OCI-LY1 (cell line): ENCODE results near the gene TNFRSF18.

ENCODE experiments used
- EZH2 ChIP-seq: fragments of 200-600 bp; sonication (generic), shearing (Covaris generic); IDR thresholded peaks from 2 replicates; pipeline ENCODE4 v1.8.0; 2017; ENCODE audit warnings: borderline replicate concordance, mixed run types, mild to moderate bottlenecking, antibody characterized with exemption, low read length, moderate library complexity, mixed read lengths
- TF ChIP-seq, protein P1 (sequence below): fragments of 200-600 bp; sonication (generic), shearing (Covaris generic); IDR thresholded peaks from 2 replicates; pipeline ENCODE4 v1.5.1; 2017; ENCODE audit warnings: mild to moderate bottlenecking, antibody characterized with exemption, low read length, moderate library complexity, mixed read lengths

DNA sequence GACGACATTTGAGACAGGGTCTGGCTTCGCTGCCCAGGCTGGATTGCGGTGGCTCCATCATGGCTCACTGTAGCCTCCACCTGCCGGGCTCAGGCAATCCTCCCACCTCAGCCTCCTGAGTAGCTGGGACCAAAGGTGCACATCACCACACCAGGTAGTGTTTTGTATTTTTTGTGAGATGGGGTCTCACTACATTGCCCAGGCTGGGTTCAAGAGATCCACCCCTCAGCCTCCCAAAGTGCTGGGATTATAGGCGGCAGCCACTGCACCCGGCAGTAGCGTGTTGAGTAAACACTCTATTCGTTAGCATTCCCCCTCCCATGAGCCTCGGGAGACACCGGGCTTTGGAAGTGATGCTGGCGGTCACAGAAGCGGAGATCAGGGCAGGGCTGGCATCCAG, 46.9 kb upstream of the TNFRSF18 start:
- TF ChIP-seq, protein P1, sequence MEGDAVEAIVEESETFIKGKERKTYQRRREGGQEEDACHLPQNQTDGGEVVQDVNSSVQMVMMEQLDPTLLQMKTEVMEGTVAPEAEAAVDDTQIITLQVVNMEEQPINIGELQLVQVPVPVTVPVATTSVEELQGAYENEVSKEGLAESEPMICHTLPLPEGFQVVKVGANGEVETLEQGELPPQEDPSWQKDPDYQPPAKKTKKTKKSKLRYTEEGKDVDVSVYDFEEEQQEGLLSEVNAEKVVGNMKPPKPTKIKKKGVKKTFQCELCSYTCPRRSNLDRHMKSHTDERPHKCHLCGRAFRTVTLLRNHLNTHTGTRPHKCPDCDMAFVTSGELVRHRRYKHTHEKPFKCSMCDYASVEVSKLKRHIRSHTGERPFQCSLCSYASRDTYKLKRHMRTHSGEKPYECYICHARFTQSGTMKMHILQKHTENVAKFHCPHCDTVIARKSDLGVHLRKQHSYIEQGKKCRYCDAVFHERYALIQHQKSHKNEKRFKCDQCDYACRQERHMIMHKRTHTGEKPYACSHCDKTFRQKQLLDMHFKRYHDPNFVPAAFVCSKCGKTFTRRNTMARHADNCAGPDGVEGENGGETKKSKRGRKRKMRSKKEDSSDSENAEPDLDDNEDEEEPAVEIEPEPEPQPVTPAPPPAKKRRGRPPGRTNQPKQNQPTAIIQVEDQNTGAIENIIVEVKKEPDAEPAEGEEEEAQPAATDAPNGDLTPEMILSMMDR = no peak
- TF ChIP-seq EZH2 = no peak
